ENCODE results near the gene DUSP5. TPM values are rescaled to one million over a fixed set of nuclear protein-coding genes. Genes with fewer than 3 reads are reported as not detected.

DUSP5 gene
- polyA plus RNA-seq, 3 donors, result 2.0 to 65.3 (median 3.9) TPM

- H3K27ac Mint-ChIP-seq, result peak overlapping the region in 3 of 7 donors; percentile 46 to 58 (median 55)
- no peaks in the 10 kb centered on the region for H3K27me3 ChIP-seq (ENCODE audit: control insufficient read depth in 2 of 2, insufficient read depth in 2 of 2, low read length in 2 of 2)
- peak; percentile 53 to 88 (median 57) for DNase-seq
- peaks cover 26 to 43% of the 10 kb centered on the region in 2 donors for H3K36me3 Mint-ChIP-seq
- peaks cover 20% of the 10 kb centered on the region for H3K4me1 Mint-ChIP-seq
- intact Hi-C loops (cut with micrococcal nuclease), result no loop called here
- H3K4me3 ChIP-seq (replicated peaks in 1 of 3; ENCODE audit: low read depth in 2 of 3, low read length in 3 of 3), result no peak overlapping the region
- WGBS (ENCODE audit: insufficient coverage), result 94% methylated on average over 3 of the region's 5 CpGs
- H3K36me3 ChIP-seq (replicated peaks in 1 of 2; ENCODE audit: control insufficient read depth in 1 of 2, insufficient read depth in 2 of 2, low read length in 2 of 2), result peaks cover 0 to 22% of the 10 kb centered on the region in 2 donors
- no peaks in the 10 kb centered on the region for H3K9me3 ChIP-seq (replicated peaks in 1 of 2; ENCODE audit: control insufficient read depth in 1 of 2, insufficient read depth in 1 of 2, low read length in 2 of 2)
- H3K9ac ChIP-seq (ENCODE audit: insufficient read depth, low read length, poor library complexity, severe bottlenecking), result no peak overlapping the region
- no peak overlapping the region for H3K4me3 Mint-ChIP-seq
- H3K79me2 ChIP-seq (ENCODE audit: insufficient read depth, low read length), result no peaks in the 10 kb centered on the region
- H4K20me1 ChIP-seq (ENCODE audit: insufficient read depth, low read length), result no peaks in the 10 kb centered on the region
- TF ChIP-seq CTCF (IDR thresholded peaks at IDR 0.05), result no peak
- no peak overlapping the region for H3K4me2 ChIP-seq (replicated peaks; ENCODE audit: extremely low read depth, low read length, poor library complexity, severe bottlenecking)
- H2AFZ ChIP-seq (ENCODE audit: insufficient read depth, low read depth, low read length, poor library complexity, severe bottlenecking), result no peak overlapping the region
- H3K27ac ChIP-seq (ENCODE audit: low read depth in 1 of 2, low read length in 2 of 2), result no peak overlapping the region
- peaks cover 5 to 6% (median 6%) of the 10 kb centered on the region in 3 donors for H3K27me3 Mint-ChIP-seq (ENCODE audit: low read depth in 3 of 3)
- H3K4me1 ChIP-seq (ENCODE audit: control insufficient read depth in 1 of 2, insufficient read depth in 2 of 2, low read length in 2 of 2), result peaks cover 8 to 11% of the 10 kb centered on the region in 2 donors
- H3K9me3 Mint-ChIP-seq, result peaks cover 0 to 7% (median 0%) of the 10 kb centered on the region in 7 donors
Measured at GRCh38 chr10:110512461-110513187, 14.9 kb downstream of the DUSP5 start.

DNA sequence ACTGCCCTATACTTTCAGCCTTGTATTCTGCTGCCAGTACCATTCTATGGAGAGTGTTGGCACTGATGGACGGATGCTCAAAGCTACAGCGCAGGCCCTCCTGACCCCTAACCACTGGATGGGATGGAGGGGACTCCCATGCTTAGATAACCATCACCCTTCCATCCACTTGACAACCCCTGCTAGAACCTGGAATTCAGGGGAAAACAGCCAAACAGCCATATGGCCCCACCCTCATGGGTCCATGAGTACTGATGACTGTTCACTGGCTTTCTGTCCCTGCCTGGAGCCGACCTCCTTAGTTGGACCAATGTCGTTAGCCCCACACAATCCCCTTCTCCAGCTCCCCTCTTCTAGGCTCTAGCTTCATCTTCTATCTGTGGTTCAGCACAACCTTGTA is 16.2 kb downstream of the DUSP5 start:
- no peaks in the 10 kb centered on the region for H3K79me2 ChIP-seq (ENCODE audit: insufficient read depth, low read length)
- H3K4me1 Mint-ChIP-seq, result peaks cover 12% of the 10 kb centered on the region
- WGBS (ENCODE audit: insufficient coverage), result 100% methylated on average over 2 of the region's 4 CpGs
- DNase-seq, result no peak
- H3K27me3 Mint-ChIP-seq (ENCODE audit: low read depth in 3 of 3), result peaks cover 2 to 6% (median 6%) of the 10 kb centered on the region in 3 donors
- H3K4me3 Mint-ChIP-seq, result no peak overlapping the region
- H3K9me3 Mint-ChIP-seq, result peaks cover 0 to 7% (median 0%) of the 10 kb centered on the region in 7 donors
- H4K20me1 ChIP-seq (ENCODE audit: insufficient read depth, low read length), result no peaks in the 10 kb centered on the region
- H3K4me2 ChIP-seq (replicated peaks; ENCODE audit: extremely low read depth, low read length, poor library complexity, severe bottlenecking), result no peak overlapping the region
- peak overlapping the region in 1 of 7 donors; percentile 68 for H3K27ac Mint-ChIP-seq
- H3K9me3 ChIP-seq (replicated peaks in 1 of 2; ENCODE audit: control insufficient read depth in 1 of 2, insufficient read depth in 1 of 2, low read length in 2 of 2), result no peaks in the 10 kb centered on the region
- no peak overlapping the region for H3K9ac ChIP-seq (ENCODE audit: insufficient read depth, low read length, poor library complexity, severe bottlenecking)
- H3K36me3 Mint-ChIP-seq, result peaks cover 20 to 30% of the 10 kb centered on the region in 2 donors
- intact Hi-C loops (cut with micrococcal nuclease), result no loop called here
- H3K36me3 ChIP-seq (replicated peaks in 1 of 2; ENCODE audit: control insufficient read depth in 1 of 2, insufficient read depth in 2 of 2, low read length in 2 of 2), result peaks cover 0 to 17% of the 10 kb centered on the region in 2 donors
- H3K4me1 ChIP-seq (ENCODE audit: control insufficient read depth in 1 of 2, insufficient read depth in 2 of 2, low read length in 2 of 2), result peaks cover 2 to 4% of the 10 kb centered on the region in 2 donors
- no peaks in the 10 kb centered on the region for H3K27me3 ChIP-seq (ENCODE audit: control insufficient read depth in 2 of 2, insufficient read depth in 2 of 2, low read length in 2 of 2)
- no peak overlapping the region for H3K27ac ChIP-seq (ENCODE audit: low read depth in 1 of 2, low read length in 2 of 2)
- H3K4me3 ChIP-seq (replicated peaks in 1 of 3; ENCODE audit: low read depth in 2 of 3, low read length in 3 of 3), result no peak overlapping the region
- H2AFZ ChIP-seq (ENCODE audit: insufficient read depth, low read depth, low read length, poor library complexity, severe bottlenecking), result no peak overlapping the region
- no peak for TF ChIP-seq CTCF (IDR thresholded peaks at IDR 0.05)
